ENCODE results near the gene KMT5B. TPM values are rescaled to one million over a fixed set of nuclear protein-coding genes. Genes with fewer than 3 reads are reported as not detected.

KMT5B gene
- total and polyA plus RNA-seq, 2 donors from 2014 or later: 15.8 to 54.2 TPM

- TF ChIP-seq, protein P1, sequence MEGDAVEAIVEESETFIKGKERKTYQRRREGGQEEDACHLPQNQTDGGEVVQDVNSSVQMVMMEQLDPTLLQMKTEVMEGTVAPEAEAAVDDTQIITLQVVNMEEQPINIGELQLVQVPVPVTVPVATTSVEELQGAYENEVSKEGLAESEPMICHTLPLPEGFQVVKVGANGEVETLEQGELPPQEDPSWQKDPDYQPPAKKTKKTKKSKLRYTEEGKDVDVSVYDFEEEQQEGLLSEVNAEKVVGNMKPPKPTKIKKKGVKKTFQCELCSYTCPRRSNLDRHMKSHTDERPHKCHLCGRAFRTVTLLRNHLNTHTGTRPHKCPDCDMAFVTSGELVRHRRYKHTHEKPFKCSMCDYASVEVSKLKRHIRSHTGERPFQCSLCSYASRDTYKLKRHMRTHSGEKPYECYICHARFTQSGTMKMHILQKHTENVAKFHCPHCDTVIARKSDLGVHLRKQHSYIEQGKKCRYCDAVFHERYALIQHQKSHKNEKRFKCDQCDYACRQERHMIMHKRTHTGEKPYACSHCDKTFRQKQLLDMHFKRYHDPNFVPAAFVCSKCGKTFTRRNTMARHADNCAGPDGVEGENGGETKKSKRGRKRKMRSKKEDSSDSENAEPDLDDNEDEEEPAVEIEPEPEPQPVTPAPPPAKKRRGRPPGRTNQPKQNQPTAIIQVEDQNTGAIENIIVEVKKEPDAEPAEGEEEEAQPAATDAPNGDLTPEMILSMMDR (IDR thresholded peaks at IDR 0.05; ENCODE audit: borderline replicate concordance, extremely low read depth, insufficient read depth): no peak
- no peaks in the 10 kb centered on the region for H3K27me3 ChIP-seq (ENCODE audit: control insufficient read depth, insufficient read depth, low read length)
- no peaks in the 10 kb centered on the region for H3K9me3 ChIP-seq (ENCODE audit: control insufficient read depth in 2 of 3, insufficient read depth in 1 of 3, low read length in 3 of 3)
- H3K27ac ChIP-seq (ENCODE audit: low read depth in 2 of 2, low read length in 2 of 2): no peak overlapping the region
- intact Hi-C loops (cut with DNase I): no loop called here
- DNase-seq (no peak), FAIRE-seq (no peak)
- H3K4me1 ChIP-seq (ENCODE audit: control insufficient read depth in 2 of 3, insufficient read depth in 2 of 3, low read depth in 1 of 3, low read length in 3 of 3): no peaks in the 10 kb centered on the region
- no peak overlapping the region for H3K9ac ChIP-seq (ENCODE audit: low read length in 3 of 3)
- peaks cover 4 to 12% (median 5%) of the 10 kb centered on the region in 3 donors for H3K36me3 ChIP-seq (ENCODE audit: control insufficient read depth in 2 of 3, insufficient read depth in 3 of 3, low read length in 3 of 3)
- H3K4me3 ChIP-seq (ENCODE audit: low read length in 3 of 3): no peak overlapping the region
These were observed 33.2 kb downstream of the KMT5B start for GRCh38 chr11:68179847-68180246.

DNA sequence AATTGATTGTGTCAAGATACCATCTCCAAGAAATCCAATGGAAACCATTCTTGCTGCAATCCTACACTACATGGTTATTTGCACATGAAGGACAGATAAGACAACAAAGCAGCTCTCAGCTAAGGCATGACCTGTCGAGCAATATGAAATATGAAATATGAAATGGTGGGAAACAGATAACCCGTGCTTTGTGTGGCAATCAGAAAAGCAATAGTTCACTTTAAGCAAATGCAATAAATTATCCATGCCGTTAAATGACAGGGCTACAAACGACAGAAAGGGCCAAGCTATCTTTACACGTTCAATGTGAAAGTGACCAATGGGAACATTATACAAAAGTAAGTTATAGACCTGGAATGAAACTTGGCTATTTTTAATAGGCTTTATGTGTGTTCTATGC is 35.2 kb downstream of the KMT5B start:
- Histone ChIP-seq H3K9me3 (ENCODE audit: control insufficient read depth in 2 of 3, insufficient read depth in 1 of 3, low read length in 3 of 3) (no peaks in the 10 kb centered on the region), H3K36me3 (ENCODE audit: control insufficient read depth in 2 of 3, insufficient read depth in 3 of 3, low read length in 3 of 3) (peaks cover 9 to 16% (median 13%) of the 10 kb centered on the region in 3 donors), H3K27me3 (ENCODE audit: control insufficient read depth, insufficient read depth, low read length) (no peaks in the 10 kb centered on the region), H3K9ac (ENCODE audit: low read length in 3 of 3) (no peak overlapping the region), H3K4me3 (ENCODE audit: low read length in 3 of 3) (no peak overlapping the region), H3K4me1 (ENCODE audit: control insufficient read depth in 2 of 3, insufficient read depth in 2 of 3, low read depth in 1 of 3, low read length in 3 of 3) (no peaks in the 10 kb centered on the region), H3K27ac (ENCODE audit: low read depth in 2 of 2, low read length in 2 of 2) (no peak overlapping the region)
- TF ChIP-seq, protein P1 (IDR thresholded peaks at IDR 0.05; ENCODE audit: borderline replicate concordance, extremely low read depth, insufficient read depth): no peak
- DNase-seq (no peak), FAIRE-seq (no peak)
- intact Hi-C loops (cut with DNase I): no loop called here

DNA sequence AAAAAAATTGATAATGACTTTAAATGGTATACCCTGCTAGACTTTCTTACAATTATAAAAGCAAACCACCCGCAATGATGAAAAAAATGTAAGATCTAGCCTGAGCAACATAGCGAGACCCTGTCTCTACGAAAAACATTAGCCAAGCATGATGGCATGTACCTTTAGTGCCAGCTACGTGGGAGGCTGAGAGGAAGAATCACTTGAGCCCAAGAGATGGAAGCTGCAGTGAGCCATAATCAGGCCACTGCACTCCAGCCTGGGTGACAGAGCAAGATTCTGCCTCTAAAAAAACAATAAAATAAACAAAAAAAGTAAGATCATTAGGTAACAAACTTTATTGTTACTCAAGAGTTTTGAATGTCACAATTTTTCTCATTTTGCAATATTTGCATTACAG is 39.2 kb downstream of the KMT5B start:
- intact Hi-C loops (cut with DNase I): no loop called here
- H3K9me3 ChIP-seq (ENCODE audit: control insufficient read depth in 2 of 3, insufficient read depth in 1 of 3, low read length in 3 of 3): no peaks in the 10 kb centered on the region
- H3K27me3 ChIP-seq (ENCODE audit: control insufficient read depth, insufficient read depth, low read length): no peaks in the 10 kb centered on the region
- H3K4me1 ChIP-seq (ENCODE audit: control insufficient read depth in 2 of 3, insufficient read depth in 2 of 3, low read depth in 1 of 3, low read length in 3 of 3): peaks cover 0 to 3% (median 0%) of the 10 kb centered on the region in 3 donors
- DNase-seq (no peak), FAIRE-seq (no peak)
- TF ChIP-seq, protein P1 (IDR thresholded peaks at IDR 0.05; ENCODE audit: borderline replicate concordance, extremely low read depth, insufficient read depth): no peak
- no peak overlapping the region for H3K9ac ChIP-seq (ENCODE audit: low read length in 3 of 3)
- no peak overlapping the region for H3K27ac ChIP-seq (ENCODE audit: low read depth in 2 of 2, low read length in 2 of 2)
- H3K4me3 ChIP-seq (ENCODE audit: low read length in 3 of 3): no peak overlapping the region
- H3K36me3 ChIP-seq (ENCODE audit: control insufficient read depth in 2 of 3, insufficient read depth in 3 of 3, low read length in 3 of 3): peaks cover 17 to 38% (median 19%) of the 10 kb centered on the region in 3 donors

DNA sequence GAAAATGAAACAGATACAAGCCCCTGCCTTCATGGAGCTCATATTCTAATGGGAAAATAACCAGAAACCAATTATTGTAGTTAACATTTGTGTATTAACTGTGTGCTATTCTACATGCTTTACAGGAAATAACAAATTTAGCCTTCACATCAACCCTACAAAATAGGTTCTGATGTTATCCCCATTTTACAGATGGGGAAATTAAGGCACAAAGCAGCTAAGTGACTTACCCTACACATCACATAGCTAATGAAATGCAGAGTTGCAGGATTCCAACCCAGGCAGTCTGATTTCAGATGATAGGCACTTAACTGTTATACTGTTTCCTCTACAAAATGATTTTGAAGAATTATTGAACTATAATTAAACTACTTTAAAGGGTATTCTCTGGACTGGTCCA is 43.7 kb downstream of the KMT5B start:
- H3K36me3 ChIP-seq (ENCODE audit: control insufficient read depth in 2 of 3, insufficient read depth in 3 of 3, low read length in 3 of 3): peaks cover 18 to 45% (median 24%) of the 10 kb centered on the region in 3 donors
- H3K27ac ChIP-seq (ENCODE audit: low read depth in 2 of 2, low read length in 2 of 2): no peak overlapping the region
- no peak overlapping the region for H3K9ac ChIP-seq (ENCODE audit: low read length in 3 of 3)
- no peaks in the 10 kb centered on the region for H3K9me3 ChIP-seq (ENCODE audit: control insufficient read depth in 2 of 3, insufficient read depth in 1 of 3, low read length in 3 of 3)
- FAIRE-seq (no peak), DNase-seq (no peak)
- peaks cover 0 to 8% (median 2%) of the 10 kb centered on the region in 3 donors for H3K4me1 ChIP-seq (ENCODE audit: control insufficient read depth in 2 of 3, insufficient read depth in 2 of 3, low read depth in 1 of 3, low read length in 3 of 3)
- no peak overlapping the region for H3K4me3 ChIP-seq (ENCODE audit: low read length in 3 of 3)
- TF ChIP-seq, protein P1 (IDR thresholded peaks at IDR 0.05; ENCODE audit: borderline replicate concordance, extremely low read depth, insufficient read depth): no peak
- intact Hi-C loops (cut with DNase I): no loop called here
- no peaks in the 10 kb centered on the region for H3K27me3 ChIP-seq (ENCODE audit: control insufficient read depth, insufficient read depth, low read length)
